HG03097 (cell line): ENCODE measurements around the gene GOT2.
"Not testable (repeated sequence)": the region's sequence is repeated elsewhere in the genome, so short reads cannot be mapped to it uniquely, and the experiment has no call there.

ENCODE experiments used
- ATAC-seq: cut with Tn5 transposase; IDR thresholded peaks from one replicate; pipeline ENCODE4 v1.9.1; 2021; ENCODE audit not compliant: unreplicated experiment, low FRiP score

GOT2 gene

GRCh38 chr16:58733671-58734458 is at the start of gene GOT2:
Gene GOT2 (minus strand): TSS chr16:58734316. CDS start chr16:58734228, 88 bp downstream.
- ATAC-seq = peak; percentile 97

- ATAC-seq = not testable (repeated sequence)
These were observed 45.2 kb upstream of the GOT2 start for GRCh38 chr16:58779291-58779690.

GRCh38 chr16:58773870-58774269 is 39.8 kb upstream of the GOT2 start:
- ATAC-seq = no peak

GRCh38 chr16:58768145-58768544 is 34.0 kb upstream of the GOT2 start:
- no peak for ATAC-seq

GRCh38 chr16:58767581-58767980 is 33.5 kb upstream of the GOT2 start:
- ATAC-seq = no peak

- no peak for ATAC-seq
These were observed 22.7 kb upstream of the GOT2 start for GRCh38 chr16:58756650-58757332.

GRCh38 chr16:58755989-58756649 is 22.0 kb upstream of the GOT2 start:
- ATAC-seq = peak; percentile 96

GRCh38 chr16:58753711-58754134 is 19.6 kb upstream of the GOT2 start:
- no peak for ATAC-seq

- ATAC-seq = no peak
These were observed 10.4 kb upstream of the GOT2 start for GRCh38 chr16:58744497-58744896.

- no peak for ATAC-seq
These were observed 7.9 kb upstream of the GOT2 start for GRCh38 chr16:58741976-58742375.

GRCh38 chr16:58741166-58741565 is 7.0 kb upstream of the GOT2 start:
- no peak for ATAC-seq

GRCh38 chr16:58738672-58739296 is 4.7 kb upstream of the GOT2 start:
- ATAC-seq = no peak

GRCh38 chr16:58736341-58736740 is 2.2 kb upstream of the GOT2 start:
- ATAC-seq = not testable (repeated sequence)

GRCh38 chr16:58734459-58734787 is 307 bp upstream of the GOT2 start:
- no peak for ATAC-seq

GRCh38 chr16:58733248-58733670 is 857 bp downstream of the GOT2 start:
- no peak for ATAC-seq

GRCh38 chr16:58732545-58733247 is 1.4 kb downstream of the GOT2 start:
- peak; percentile 33 for ATAC-seq

- no peak for ATAC-seq
These were observed 3.3 kb downstream of the GOT2 start for GRCh38 chr16:58730724-58731370.

- ATAC-seq = no peak
These were observed 6.1 kb downstream of the GOT2 start for GRCh38 chr16:58727796-58728568.
